Activated T-cell treated with anti-CD3 and anti-CD28 coated beads for 48 hours (primary cell): ENCODE results near the gene ENDOG.
A peak's percentile ranks its signal among the peaks of the same experiment; 100 is the strongest.
"Not testable (repeated sequence)": the region's sequence is repeated elsewhere in the genome, so short reads cannot be mapped to it uniquely, and the experiment has no call there.

Experiments used
- DNase-seq: peaks from one replicate; pipeline ENCODE4 v3.0.0-alpha.2; 2020; ENCODE audit warnings: low read depth

ENDOG gene

GRCh38 chr9:128818099-128818838 lies at the start of gene ENDOG:
Gene ENDOG, plus strand, starts transcription at chr9:128818500. Its CDS starts 185 bp downstream, at chr9:128818685.
- DNase-seq, result peak; percentile 99

- no peak for DNase-seq
Observed at GRCh38 chr9:128768606-128769005, 49.7 kb upstream of the ENDOG start.

DNA sequence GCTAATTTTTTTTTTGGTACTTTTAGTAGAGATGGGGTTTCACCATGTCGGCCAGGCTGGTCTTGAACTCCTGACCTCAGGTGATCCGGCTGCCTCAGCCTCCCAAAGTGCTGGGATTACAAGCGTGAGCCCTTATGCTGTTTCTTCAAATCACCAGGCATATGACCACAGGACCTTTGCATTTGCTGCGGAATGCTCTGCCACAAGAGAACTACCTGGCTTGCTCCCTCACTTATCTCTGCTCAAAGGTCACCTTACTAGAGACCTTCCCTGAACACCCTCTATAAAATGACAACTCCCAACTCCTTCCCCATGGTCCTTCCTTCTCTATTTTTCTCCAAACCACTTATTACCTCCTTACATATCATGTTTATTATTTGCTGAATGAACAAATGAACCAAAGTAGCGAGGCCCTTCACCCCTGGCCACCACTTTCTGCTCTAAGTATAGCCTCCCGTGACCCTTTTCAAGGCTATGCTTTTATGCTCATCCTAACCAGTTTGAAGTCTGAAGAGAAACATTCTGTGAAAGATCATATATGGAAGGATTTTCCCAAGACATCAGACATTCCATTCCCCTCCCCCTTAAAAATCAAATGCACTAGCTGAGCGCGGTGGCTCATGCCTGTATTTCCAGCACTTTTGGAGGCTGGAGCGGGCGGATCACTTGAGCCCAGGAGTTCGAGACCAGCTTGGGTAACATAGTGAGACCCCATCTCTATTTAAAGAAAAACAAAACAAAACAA lies 47.8 kb upstream of the ENDOG start:
- no peak for DNase-seq

DNA sequence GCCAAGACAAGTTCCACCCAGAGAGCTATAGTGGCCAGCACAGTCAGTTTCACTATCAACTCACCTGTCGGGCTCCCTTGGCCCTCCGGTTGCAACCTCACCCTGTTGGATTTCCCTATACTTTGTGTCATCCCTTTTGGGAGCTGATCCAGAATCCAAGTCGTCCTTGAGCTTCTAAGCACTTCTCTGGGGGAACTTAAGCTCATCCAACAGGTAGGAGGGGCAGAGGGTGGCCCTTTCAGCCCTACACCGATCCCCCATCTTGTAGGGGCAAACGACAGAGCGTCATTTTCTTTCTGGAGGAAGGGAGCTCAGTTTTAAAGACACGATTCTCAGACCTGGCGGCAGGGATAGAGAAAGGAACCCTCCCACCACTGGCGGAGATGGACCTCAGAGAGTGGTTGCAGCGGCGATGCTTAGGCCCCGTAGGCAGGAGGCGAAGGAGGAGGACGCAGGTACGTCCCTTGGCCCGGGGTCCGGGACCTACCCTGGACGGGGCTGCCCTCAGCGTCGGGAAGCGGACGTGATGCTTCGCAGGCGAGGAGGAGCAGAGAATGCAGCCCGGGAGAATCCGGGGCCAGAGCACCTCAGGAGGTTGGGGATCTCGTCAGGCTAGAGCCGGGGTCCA lies 47.1 kb upstream of the ENDOG start:
- DNase-seq, result no peak

- DNase-seq, result peak; percentile 92
Observed at GRCh38 chr9:128771745-128772519, 46.4 kb upstream of the ENDOG start, which contains the start of gene ZER1. Gene ZER1, minus strand, starts transcription at chr9:128771927. Its CDS starts 16,362 bp downstream, at chr9:128755565.

- no peak for DNase-seq
Observed at GRCh38 chr9:128773049-128773448, 45.3 kb upstream of the ENDOG start.

DNA sequence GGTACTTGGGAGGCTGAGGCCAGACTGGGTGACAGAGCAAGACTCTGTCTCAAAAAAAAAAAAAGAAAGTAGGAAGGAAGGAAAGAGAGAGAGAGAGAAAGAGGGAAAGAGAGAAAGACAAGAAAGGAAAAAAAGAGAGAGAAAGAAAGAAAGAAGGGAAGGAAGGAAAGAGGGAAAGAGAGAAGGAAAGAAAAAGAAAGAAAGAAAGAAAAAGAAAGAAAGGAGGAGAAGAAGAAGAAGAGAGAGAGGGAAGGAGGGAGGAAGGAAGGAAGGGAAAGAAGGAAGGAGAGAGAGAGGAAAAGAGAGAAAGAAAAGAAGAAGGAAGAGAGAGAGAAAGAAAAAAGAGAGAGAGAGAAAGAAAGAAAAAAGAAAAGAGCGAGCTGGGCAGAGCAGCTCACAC lies 43.5 kb upstream of the ENDOG start:
- no peak for DNase-seq

- DNase-seq, result not testable (repeated sequence)
Observed at GRCh38 chr9:128780093-128780492, 38.2 kb upstream of the ENDOG start.

DNA sequence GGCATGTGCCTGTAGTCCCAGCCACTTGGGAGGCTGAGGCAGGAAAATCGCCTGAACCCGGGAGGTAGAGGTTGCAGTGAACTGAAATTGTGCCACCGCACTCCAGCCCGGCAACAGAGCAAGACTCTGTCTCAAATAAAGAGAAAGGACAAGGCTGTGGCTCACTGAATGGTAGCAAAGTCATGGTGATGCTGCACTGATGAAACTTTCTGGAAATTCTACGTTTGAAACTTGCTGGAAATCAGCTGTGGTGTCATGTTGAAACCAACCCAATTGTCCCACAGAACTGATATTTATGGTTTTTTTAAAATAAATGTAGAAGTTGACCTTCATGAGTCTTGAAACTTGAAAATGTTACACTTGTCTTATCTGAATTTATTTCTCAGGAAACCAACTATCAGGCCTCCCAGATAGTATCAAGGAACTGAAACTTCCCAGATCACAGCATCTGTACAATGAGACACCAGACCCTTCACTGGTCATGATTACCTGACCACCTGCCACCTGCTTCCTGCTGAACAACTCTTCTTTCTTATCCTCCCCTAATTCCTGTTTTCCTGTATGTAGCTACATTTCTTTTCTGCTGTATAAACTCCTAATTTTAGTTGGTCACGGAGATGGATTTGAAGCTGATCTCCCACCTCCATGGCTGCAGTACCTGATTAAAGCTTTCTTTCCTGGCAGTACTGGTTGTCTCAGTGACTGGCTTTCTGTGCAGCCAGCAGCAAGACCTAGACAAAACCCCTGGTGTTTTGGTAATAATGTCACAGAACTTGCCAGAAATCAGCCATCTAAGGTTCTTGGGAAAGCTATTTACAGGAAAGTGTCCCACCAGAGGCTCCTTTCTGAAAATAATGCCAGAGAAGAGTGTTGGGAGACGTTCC lies 36.9 kb upstream of the ENDOG start:
- no peak for DNase-seq

DNA sequence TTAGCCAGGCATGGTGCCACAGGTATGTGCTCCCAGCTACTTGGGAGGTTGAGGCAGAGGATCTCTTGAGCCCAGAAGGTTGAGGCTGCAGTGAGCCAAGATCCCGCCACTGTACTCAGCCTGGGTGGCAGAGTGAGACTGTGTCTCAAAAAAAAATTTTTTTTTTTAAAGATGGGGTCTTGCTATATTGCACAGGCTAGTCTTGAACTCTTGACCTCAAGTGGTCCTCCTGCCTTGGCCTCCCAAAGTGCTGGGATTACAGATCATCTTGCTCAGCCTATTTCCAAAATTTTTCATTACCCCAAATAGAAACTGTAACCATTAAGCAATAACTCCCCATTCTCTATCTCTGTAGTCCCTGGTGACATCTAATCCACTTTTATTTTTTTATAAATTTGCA lies 35.6 kb upstream of the ENDOG start:
- no peak for DNase-seq

DNA sequence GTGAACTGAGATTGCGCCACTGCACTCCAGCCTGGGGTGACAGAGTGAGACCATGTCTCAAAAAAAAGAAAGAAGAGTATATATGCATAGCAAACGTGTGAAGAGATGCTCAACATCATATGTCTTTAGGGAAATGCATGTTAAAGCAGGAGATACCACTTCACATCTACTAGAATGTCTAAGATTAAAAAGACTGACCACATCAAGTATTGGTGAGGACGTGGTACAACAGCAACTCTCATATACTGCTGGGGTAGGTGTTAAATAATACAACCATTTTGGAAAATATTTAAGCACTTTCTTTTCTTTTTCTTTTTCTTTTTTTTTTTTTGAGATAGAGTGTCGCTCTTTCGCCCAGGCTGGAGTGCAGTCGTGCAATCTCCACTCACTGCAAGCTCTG lies 32.9 kb upstream of the ENDOG start:
- DNase-seq, result no peak

- peak; percentile 89 for DNase-seq
Observed at GRCh38 chr9:128786681-128787601, 31.4 kb upstream of the ENDOG start, which contains the start of gene TBC1D13. Gene TBC1D13, plus strand, starts transcription at chr9:128787253. Its CDS starts 101 bp downstream, at chr9:128787354.

DNA sequence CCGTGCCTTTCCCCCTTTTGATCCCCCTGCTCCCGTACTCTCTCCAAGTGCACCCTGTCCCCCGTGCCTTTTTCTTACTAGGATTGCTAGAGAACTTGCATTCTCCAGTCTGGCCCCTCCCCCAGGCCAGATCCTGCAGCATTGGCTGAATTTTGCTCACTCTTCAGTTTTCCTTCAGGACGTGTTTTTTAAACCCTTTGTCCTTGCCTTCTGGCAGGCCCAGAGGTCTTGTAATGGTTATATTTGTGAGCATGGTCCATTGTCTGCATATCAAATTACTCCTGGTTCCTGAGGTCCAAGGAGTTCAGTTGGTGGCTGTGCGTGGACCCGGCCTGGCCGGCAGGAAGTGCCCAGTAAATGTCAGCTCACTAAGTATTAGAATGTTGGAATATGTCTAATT lies 30.6 kb upstream of the ENDOG start:
- no peak for DNase-seq

GRCh38 chr9:128788445-128788844 lies 29.9 kb upstream of the ENDOG start:
- DNase-seq, result no peak

- no peak for DNase-seq
Observed at GRCh38 chr9:128790536-128790935, 27.8 kb upstream of the ENDOG start.

GRCh38 chr9:128792134-128792533 lies 26.2 kb upstream of the ENDOG start:
- DNase-seq, result no peak

DNA sequence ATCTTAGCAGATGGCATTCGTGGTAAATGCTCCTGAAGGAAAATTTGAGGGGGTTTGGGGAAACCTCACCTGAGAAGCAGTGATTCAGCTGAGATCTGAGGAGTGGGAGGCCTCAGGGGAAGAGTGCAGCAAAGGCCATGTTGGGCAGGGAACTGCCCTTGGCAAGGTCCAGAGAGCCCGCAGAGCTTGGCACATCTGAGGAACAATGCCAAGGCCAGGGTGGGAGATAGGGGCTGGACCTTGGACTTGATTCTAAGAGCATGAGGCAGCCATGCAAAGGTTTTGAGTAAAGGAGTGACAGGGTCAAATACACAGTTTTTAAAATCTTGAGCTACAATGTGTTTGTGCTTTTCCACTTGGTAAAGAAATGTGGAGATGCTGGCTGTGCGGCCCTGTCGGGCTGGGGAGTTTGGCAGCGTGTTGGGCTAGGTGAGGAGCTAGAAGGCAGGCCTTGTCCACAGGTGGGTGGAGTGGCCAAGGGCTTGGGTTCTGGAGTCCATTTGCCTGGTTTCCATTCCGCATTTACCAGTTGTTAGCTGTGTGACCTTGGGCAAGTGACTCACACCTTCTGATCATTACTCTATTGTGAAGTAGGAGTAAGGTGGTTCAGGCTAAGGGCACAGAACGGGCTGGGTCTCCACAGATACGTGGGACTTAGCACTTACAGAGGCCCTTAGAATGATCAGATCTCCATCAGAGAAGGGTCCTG lies 25.2 kb upstream of the ENDOG start:
- DNase-seq, result no peak

DNA sequence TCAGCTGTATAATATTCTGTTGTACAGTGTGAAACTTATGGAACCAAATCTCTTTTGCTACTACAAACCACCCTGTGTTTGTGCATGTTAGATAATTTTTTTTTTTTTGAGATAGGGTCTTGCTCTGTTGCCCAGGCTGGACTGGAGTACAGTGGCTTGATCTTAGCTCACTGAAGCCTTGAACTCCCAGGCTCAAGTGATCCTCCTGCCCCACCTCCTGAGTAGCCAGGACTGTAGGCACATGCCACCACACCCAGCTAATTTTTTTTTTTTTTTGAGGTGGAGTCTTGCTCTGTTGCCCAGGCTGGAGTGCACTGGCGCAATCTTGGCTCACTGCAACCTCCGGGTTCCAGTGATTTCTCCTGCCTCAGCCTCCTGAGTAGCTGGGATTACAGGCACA lies 23.3 kb upstream of the ENDOG start:
- not testable (repeated sequence) for DNase-seq

DNA sequence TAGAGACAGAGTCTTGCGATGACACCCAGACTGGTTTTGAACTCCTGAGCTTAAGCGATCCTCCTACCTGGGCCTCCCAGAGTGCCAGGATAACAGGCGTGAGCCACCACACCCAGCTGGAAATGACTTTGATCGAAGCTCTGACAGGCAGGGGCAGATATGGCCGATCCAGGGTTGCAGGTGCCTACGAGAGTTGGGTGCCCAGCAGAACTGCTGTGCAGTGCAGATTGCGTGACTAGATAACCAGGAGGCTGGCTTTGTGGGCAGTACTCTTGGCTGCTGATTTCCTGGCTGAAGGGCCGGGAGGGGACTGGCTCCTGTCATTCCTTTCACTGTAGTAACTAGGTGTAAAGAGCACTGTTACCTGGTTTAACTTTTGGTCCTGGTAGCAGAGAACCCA lies 19.4 kb upstream of the ENDOG start:
- DNase-seq, result no peak
